ENCODE measurements around the gene LGALS4.
"Not testable (repeated sequence)": the region's sequence is repeated elsewhere in the genome, so short reads cannot be mapped to it uniquely, and the experiment has no call there.

LGALS4 gene

GRCh38 chr19:38795549-38795948 lies 17.2 kb downstream of the LGALS4 start:
- DNase-seq (ENCODE audit: low spot score): no peak

- DNase-seq (ENCODE audit: low spot score): no peak
These were observed 19.1 kb downstream of the LGALS4 start for GRCh38 chr19:38793671-38794070.

GRCh38 chr19:38793177-38793576 lies 19.6 kb downstream of the LGALS4 start:
- DNase-seq (ENCODE audit: low spot score): peak; percentile 52

GRCh38 chr19:38792250-38793111 lies 20.3 kb downstream of the LGALS4 start:
- peak; percentile 69 for DNase-seq (ENCODE audit: low spot score)

GRCh38 chr19:38791451-38792064 lies 21.2 kb downstream of the LGALS4 start:
- DNase-seq (ENCODE audit: low spot score): not testable (repeated sequence)

GRCh38 chr19:38790507-38791403 lies 22.0 kb downstream of the LGALS4 start:
- not testable (repeated sequence) for DNase-seq (ENCODE audit: low spot score)

GRCh38 chr19:38788478-38789243 lies 24.1 kb downstream of the LGALS4 start, which contains the start of gene LGALS7B:
TSS of gene LGALS7B (plus strand) at chr19:38789200. CDS start at chr19:38789227, 27 bp downstream.
- no peak for DNase-seq (ENCODE audit: low spot score)

- no peak for DNase-seq (ENCODE audit: low spot score)
These were observed 26.0 kb downstream of the LGALS4 start for GRCh38 chr19:38786572-38787265.

GRCh38 chr19:38786061-38786460 lies 26.7 kb downstream of the LGALS4 start:
- DNase-seq (ENCODE audit: low spot score): not testable (repeated sequence)

GRCh38 chr19:38785187-38785699 lies 27.5 kb downstream of the LGALS4 start:
- no peak for DNase-seq (ENCODE audit: low spot score)

- no peak for DNase-seq (ENCODE audit: low spot score)
These were observed 28.5 kb downstream of the LGALS4 start for GRCh38 chr19:38784224-38784623.

- DNase-seq (ENCODE audit: low spot score): not testable (repeated sequence)
These were observed 30.5 kb downstream of the LGALS4 start for GRCh38 chr19:38782212-38782611.

GRCh38 chr19:38781058-38781457 lies 31.7 kb downstream of the LGALS4 start:
- DNase-seq (ENCODE audit: low spot score): no peak

GRCh38 chr19:38780443-38780842 lies 32.3 kb downstream of the LGALS4 start:
- no peak for DNase-seq (ENCODE audit: low spot score)

- DNase-seq (ENCODE audit: low spot score): no peak
These were observed 34.0 kb downstream of the LGALS4 start for GRCh38 chr19:38778733-38779132.

- DNase-seq (ENCODE audit: low spot score): no peak
These were observed 38.4 kb downstream of the LGALS4 start for GRCh38 chr19:38774181-38774950.

GRCh38 chr19:38773469-38774177 lies 39.1 kb downstream of the LGALS4 start, which contains the start of gene LGALS7:
TSS of gene LGALS7 (minus strand) at chr19:38773517. CDS start at chr19:38773492, 25 bp downstream.
- DNase-seq (ENCODE audit: low spot score): no peak

- not testable (repeated sequence) for DNase-seq (ENCODE audit: low spot score)
These were observed 41.2 kb downstream of the LGALS4 start for GRCh38 chr19:38771569-38771968.

- DNase-seq (ENCODE audit: low spot score): not testable (repeated sequence)
These were observed 41.8 kb downstream of the LGALS4 start for GRCh38 chr19:38770949-38771275.

Measured in kidney capillary endothelial cell (primary cell).